Measurements from ENCODE around the gene DDX17. TPM values are rescaled to one million over a fixed set of nuclear protein-coding genes. Genes with fewer than 3 reads are reported as not detected.

DDX17 gene
- total and polyA plus RNA-seq, 9 of the 15 experiments (the other 6 are each of a cell fraction or from before 2014, with no cell fraction given): 17.6 to 421 (median 189) TPM

DNA sequence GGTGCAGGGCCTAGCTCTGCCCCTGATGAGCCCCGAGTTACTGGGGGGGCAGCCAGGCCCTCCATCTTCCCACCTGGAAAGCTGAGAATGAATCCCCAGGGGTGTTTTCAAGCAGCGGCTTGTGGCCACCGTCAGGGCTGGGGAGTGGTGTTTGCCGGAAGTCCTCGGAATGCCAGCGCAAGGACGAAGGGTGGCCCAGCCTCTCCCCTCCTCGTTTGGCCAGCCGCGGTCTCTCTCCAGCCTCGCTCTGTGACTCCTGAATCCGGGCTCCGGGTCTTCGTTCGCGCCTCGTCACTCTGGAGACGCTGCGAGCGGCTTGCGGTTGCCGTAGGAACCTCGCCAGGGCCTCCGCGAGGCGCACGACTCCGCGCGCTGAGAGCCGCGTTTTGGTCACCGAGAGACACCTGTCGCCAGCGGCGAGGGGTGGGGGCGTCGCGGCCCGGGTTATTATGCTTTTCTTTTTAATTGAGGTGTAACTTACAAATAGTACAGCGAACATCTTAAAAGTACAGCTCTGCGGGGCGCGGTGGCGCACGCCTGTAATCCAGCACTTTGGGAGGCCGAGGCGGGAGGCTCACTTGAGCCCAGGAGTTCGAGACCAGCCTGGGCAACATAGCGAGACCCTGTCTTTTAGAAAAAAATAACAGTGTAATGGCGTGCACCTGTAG is 44.6 kb downstream of the DDX17 start (continued):
- no peak for TF ChIP-seq RNF219 (CRISPR knock-in tag; IDR thresholded peaks at IDR 0.05)
- TF ChIP-seq ESRRB (CRISPR knock-in tag; IDR thresholded peaks at IDR 0.05; ENCODE audit: borderline replicate concordance): no peak
- no peak for TF ChIP-seq FUS (optimal IDR thresholded peaks at IDR 0.05; ENCODE audit: low read depth, low read length)
- peak; percentile 80 for TF ChIP-seq ATF7 (IDR thresholded peaks at IDR 0.05)
- TF ChIP-seq ZNF133 (CRISPR knock-in tag; IDR thresholded peaks at IDR 0.05): no peak
- TF ChIP-seq, protein P1, sequence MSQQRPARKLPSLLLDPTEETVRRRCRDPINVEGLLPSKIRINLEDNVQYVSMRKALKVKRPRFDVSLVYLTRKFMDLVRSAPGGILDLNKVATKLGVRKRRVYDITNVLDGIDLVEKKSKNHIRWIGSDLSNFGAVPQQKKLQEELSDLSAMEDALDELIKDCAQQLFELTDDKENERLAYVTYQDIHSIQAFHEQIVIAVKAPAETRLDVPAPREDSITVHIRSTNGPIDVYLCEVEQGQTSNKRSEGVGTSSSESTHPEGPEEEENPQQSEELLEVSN (IDR thresholded peaks at IDR 0.05; ENCODE audit: borderline replicate concordance in 1 of 2, extremely low read depth in 1 of 2, insufficient read depth in 1 of 2, insufficient read length in 1 of 2, low read depth in 1 of 2, low read length in 1 of 2, poor library complexity in 1 of 2, severe bottlenecking in 1 of 2): peak; percentile 61 to 67
- TF ChIP-seq ZNF518B (CRISPR knock-in tag; IDR thresholded peaks at IDR 0.05): no peak
- TF ChIP-seq ASH1L (IDR thresholded peaks at IDR 0.05; ENCODE audit: borderline replicate concordance, low read depth, partially characterized antibody): no peak
- TF ChIP-seq ZNF197 (CRISPR knock-in tag; IDR thresholded peaks at IDR 0.05; ENCODE audit: low read depth): no peak
- TF ChIP-seq, protein P2, sequence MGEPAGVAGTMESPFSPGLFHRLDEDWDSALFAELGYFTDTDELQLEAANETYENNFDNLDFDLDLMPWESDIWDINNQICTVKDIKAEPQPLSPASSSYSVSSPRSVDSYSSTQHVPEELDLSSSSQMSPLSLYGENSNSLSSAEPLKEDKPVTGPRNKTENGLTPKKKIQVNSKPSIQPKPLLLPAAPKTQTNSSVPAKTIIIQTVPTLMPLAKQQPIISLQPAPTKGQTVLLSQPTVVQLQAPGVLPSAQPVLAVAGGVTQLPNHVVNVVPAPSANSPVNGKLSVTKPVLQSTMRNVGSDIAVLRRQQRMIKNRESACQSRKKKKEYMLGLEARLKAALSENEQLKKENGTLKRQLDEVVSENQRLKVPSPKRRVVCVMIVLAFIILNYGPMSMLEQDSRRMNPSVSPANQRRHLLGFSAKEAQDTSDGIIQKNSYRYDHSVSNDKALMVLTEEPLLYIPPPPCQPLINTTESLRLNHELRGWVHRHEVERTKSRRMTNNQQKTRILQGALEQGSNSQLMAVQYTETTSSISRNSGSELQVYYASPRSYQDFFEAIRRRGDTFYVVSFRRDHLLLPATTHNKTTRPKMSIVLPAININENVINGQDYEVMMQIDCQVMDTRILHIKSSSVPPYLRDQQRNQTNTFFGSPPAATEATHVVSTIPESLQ (CRISPR knock-in tag; IDR thresholded peaks at IDR 0.05): no peak
- TF ChIP-seq, protein P3, sequence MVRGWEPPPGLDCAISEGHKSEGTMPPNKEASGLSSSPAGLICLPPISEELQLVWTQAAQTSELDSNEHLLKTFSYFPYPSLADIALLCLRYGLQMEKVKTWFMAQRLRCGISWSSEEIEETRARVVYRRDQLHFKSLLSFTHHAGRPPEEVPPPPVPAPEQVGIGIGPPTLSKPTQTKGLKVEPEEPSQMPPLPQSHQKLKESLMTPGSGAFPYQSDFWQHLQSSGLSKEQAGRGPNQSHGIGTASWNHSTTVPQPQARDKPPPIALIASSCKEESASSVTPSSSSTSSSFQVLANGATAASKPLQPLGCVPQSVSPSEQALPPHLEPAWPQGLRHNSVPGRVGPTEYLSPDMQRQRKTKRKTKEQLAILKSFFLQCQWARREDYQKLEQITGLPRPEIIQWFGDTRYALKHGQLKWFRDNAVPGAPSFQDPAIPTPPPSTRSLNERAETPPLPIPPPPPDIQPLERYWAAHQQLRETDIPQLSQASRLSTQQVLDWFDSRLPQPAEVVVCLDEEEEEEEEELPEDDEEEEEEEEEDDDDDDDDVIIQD (CRISPR knock-in tag; IDR thresholded peaks at IDR 0.05): no peak
- TF ChIP-seq ZNF184 (CRISPR knock-in tag; IDR thresholded peaks at IDR 0.05): no peak
- TF ChIP-seq PYGO2 (tag; IDR thresholded peaks at IDR 0.05): no peak
- TF ChIP-seq SRSF3 (IDR thresholded peaks at IDR 0.05; ENCODE audit: insufficient read depth, low read length): no peak
- no peak for TF ChIP-seq ZNF174 (CRISPR knock-in tag; IDR thresholded peaks at IDR 0.05)
- TF ChIP-seq MAX (CRISPR knock-in tag; IDR thresholded peaks at IDR 0.05): peak; percentile 37
